Measurements from ENCODE around the gene GRHL3. TPM values are rescaled to one million over a fixed set of nuclear protein-coding genes. Genes with fewer than 3 reads are reported as not detected.

GRHL3 gene
- total RNA-seq, 3 donors from 2014 or later: 0.65 TPM; not detected in 2

GRCh38 chr1:24383381-24383940 is 64.3 kb downstream of the GRHL3 start:
- no peak for DNase-seq
- H3K4me1 ChIP-seq (ENCODE audit: low read depth): peaks cover 18% of the 10 kb centered on the region
- H3K36me3 ChIP-seq (ENCODE audit: low read depth): no peaks in the 10 kb centered on the region
- H3K4me3 ChIP-seq: no peak overlapping the region
- intact Hi-C loops (cut with DNase I, micrococcal nuclease): no loop called here
- TF ChIP-seq, protein P1, sequence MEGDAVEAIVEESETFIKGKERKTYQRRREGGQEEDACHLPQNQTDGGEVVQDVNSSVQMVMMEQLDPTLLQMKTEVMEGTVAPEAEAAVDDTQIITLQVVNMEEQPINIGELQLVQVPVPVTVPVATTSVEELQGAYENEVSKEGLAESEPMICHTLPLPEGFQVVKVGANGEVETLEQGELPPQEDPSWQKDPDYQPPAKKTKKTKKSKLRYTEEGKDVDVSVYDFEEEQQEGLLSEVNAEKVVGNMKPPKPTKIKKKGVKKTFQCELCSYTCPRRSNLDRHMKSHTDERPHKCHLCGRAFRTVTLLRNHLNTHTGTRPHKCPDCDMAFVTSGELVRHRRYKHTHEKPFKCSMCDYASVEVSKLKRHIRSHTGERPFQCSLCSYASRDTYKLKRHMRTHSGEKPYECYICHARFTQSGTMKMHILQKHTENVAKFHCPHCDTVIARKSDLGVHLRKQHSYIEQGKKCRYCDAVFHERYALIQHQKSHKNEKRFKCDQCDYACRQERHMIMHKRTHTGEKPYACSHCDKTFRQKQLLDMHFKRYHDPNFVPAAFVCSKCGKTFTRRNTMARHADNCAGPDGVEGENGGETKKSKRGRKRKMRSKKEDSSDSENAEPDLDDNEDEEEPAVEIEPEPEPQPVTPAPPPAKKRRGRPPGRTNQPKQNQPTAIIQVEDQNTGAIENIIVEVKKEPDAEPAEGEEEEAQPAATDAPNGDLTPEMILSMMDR (IDR thresholded peaks at IDR 0.05): no peak
- ATAC-seq: no peak
- H3K9me3 ChIP-seq: no peaks in the 10 kb centered on the region

DNA sequence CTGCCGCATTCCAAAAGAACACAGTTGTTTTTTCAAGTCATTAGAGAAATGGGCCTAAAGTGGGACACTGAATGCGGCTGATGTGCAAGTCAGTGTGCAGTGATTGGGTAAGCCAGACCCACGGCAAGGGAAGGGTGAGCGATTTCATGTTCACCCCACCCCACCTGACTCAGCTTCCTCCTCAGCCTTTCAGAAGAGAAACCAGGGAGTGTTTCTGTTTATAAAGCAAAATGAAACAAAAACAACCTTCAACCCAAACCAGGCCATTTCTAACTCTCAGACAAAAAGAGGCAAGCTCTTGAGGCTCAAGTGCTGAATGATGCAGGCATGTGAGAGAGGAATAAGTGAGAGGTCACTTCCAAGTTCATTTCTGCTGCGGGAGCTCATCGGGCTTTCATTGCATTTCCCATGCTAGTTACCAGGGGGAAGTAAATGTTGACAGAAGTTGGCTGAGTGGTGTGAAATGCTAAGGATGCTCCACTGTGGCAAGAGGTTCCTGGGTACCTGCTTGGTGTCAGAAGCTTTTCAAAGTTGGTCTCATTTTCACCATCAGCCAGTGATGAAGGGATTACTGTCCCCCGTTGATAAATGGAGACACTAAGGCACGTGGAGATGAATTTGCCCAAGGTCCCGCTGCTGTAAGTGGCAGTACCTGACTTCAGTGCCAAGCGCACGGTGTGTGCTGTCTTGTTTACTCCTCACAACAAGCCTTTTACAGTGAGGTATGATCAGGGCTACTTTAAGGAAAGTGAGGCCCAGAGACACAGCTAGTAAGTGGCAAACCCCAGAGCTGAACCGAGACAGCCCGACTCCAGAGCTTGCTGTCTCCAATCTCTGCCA is 65.3 kb downstream of the GRHL3 start:
- peak; percentile 66 for ATAC-seq
- Histone ChIP-seq H3K4me3 (no peak overlapping the region), H3K4me1 (ENCODE audit: low read depth) (peaks cover 18% of the 10 kb centered on the region), H3K9me3 (no peaks in the 10 kb centered on the region), H3K36me3 (ENCODE audit: low read depth) (no peaks in the 10 kb centered on the region)
- TF ChIP-seq, protein P1 (IDR thresholded peaks at IDR 0.05): no peak
- DNase-seq: no peak
- intact Hi-C loops (cut with DNase I, micrococcal nuclease): no loop called here

- intact Hi-C loops (cut with DNase I, micrococcal nuclease): no loop called here
- no peak for DNase-seq
- TF ChIP-seq, protein P1 (IDR thresholded peaks at IDR 0.05): no peak
- peaks cover 18% of the 10 kb centered on the region for H3K4me1 ChIP-seq (ENCODE audit: low read depth)
- ATAC-seq: peak; percentile 57
- no peak overlapping the region for H3K4me3 ChIP-seq
- H3K9me3 ChIP-seq: no peaks in the 10 kb centered on the region
- no peaks in the 10 kb centered on the region for H3K36me3 ChIP-seq (ENCODE audit: low read depth)
Measured at GRCh38 chr1:24385160-24385940, 66.2 kb downstream of the GRHL3 start.

- TF ChIP-seq, protein P1 (IDR thresholded peaks at IDR 0.05): no peak
- H3K4me1 ChIP-seq (ENCODE audit: low read depth): peaks cover 13% of the 10 kb centered on the region
- H3K4me3 ChIP-seq: no peak overlapping the region
- H3K9me3 ChIP-seq: no peaks in the 10 kb centered on the region
- no peak for ATAC-seq
- no peaks in the 10 kb centered on the region for H3K36me3 ChIP-seq (ENCODE audit: low read depth)
- intact Hi-C loops (cut with DNase I, micrococcal nuclease): no loop called here
- DNase-seq: no peak
Measured at GRCh38 chr1:24386241-24386640, 67.1 kb downstream of the GRHL3 start.

DNA sequence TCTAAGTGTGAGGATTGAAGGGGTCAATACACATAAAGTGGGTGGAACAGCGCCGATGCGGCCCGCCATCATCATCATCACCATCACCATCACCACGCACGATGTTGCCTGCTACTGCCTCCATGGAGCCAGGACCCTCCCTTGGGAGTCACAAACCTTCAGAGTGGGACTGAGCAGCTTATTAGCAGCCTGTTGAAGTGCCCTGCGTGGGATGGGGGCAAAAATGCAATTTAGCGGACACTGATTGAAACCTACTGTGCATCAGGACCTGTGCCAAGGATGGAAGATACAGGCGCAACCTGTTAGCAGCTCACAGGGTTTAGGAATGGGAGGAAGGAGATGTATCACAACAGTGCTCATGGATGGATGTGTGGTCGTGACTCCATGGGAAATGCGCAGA is 67.8 kb downstream of the GRHL3 start:
- no peak overlapping the region for H3K4me3 ChIP-seq
- no peaks in the 10 kb centered on the region for H3K36me3 ChIP-seq (ENCODE audit: low read depth)
- H3K4me1 ChIP-seq (ENCODE audit: low read depth): peaks cover 16% of the 10 kb centered on the region
- TF ChIP-seq, protein P1 (IDR thresholded peaks at IDR 0.05): no peak
- no peak for ATAC-seq
- intact Hi-C loops (cut with DNase I, micrococcal nuclease): no loop called here
- no peak for DNase-seq
- no peaks in the 10 kb centered on the region for H3K9me3 ChIP-seq

Data from mucosa of descending colon (tissue), 3 donors.